Subcutaneous abdominal adipose tissue (tissue), 5 donors: ENCODE data around the gene SUPT6H.

Experiments used
- H3K27ac ChIP-seq: one replicate; pipeline ENCODE4 v1.7.0; 2013; ENCODE audit warnings: low read depth, mild to moderate bottlenecking, inconsistent platforms, low read length, moderate library complexity
- H3K27me3 ChIP-seq, 5 donors: one replicate each; pipeline ENCODE4 v1.7.0; 2013; ENCODE audit warnings: low read length in 5 of 5, inconsistent platforms in 1 of 5; ENCODE audit not compliant: control insufficient read depth in 5 of 5, insufficient read depth in 4 of 5
- H3K36me3 ChIP-seq, 5 donors: one replicate each; pipeline ENCODE4 v1.7.0; 2013; ENCODE audit warnings: low read length in 5 of 5; ENCODE audit not compliant: control insufficient read depth in 5 of 5, insufficient read depth in 5 of 5
- H3K4me1 ChIP-seq, 5 donors: one replicate each; pipeline ENCODE4 v1.7.0; 2013; ENCODE audit warnings: low read length in 5 of 5, mild to moderate bottlenecking in 3 of 5, moderate library complexity in 1 of 5; ENCODE audit not compliant: control insufficient read depth in 5 of 5, insufficient read depth in 5 of 5
- H3K4me3 ChIP-seq, 5 donors: one replicate each; pipeline ENCODE4 v1.7.0; 2013; ENCODE audit warnings: low read length in 5 of 5, low read depth in 1 of 5
- H3K9ac ChIP-seq, 5 donors: one replicate each; pipeline ENCODE4 v1.7.0; 2013; ENCODE audit warnings: low read length in 5 of 5, mild to moderate bottlenecking in 4 of 5, moderate library complexity in 3 of 5
- H3K9me3 ChIP-seq, 5 donors: one replicate each; pipeline ENCODE4 v1.7.0; 2013; ENCODE audit warnings: low read length in 5 of 5; ENCODE audit not compliant: control insufficient read depth in 5 of 5
- donor health status: healthy.
- donor health status: healthy.
- donor health status: healthy.
- donor health status: healthy.
- donor health status: healthy.

Gene SUPT6H

GRCh38 chr17:28661635-28662526 is at the start of gene SUPT6H, which contains the start of gene SDF2:
SUPT6H (plus strand) TSS chr17:28662205; CDS start chr17:28673402, 11,197 bp downstream.
SDF2 (minus strand) TSS chr17:28661906; CDS start chr17:28661876, 30 bp downstream.
- peaks cover 0 to 20% (median 17%) of the 10 kb centered on the region in 5 donors for H3K36me3 ChIP-seq
- no peaks in the 10 kb centered on the region for H3K9me3 ChIP-seq
- no peaks in the 10 kb centered on the region for H3K27me3 ChIP-seq
- peaks cover 4 to 31% (median 30%) of the 10 kb centered on the region in 5 donors for H3K4me1 ChIP-seq
- H3K4me3 ChIP-seq, result peak within 1 kb of the TSS; percentile 94 to 100 (median 98)
- peak within 1 kb of the TSS; percentile 99 for H3K27ac ChIP-seq
- H3K9ac ChIP-seq, result peak within 1 kb of the TSS; percentile 98 to 99 (median 99)

GRCh38 chr17:28612531-28612930 is 49.5 kb upstream of the SUPT6H start:
- no peaks in the 10 kb centered on the region for H3K9me3 ChIP-seq
- no peaks in the 10 kb centered on the region for H3K27me3 ChIP-seq
- H3K4me1 ChIP-seq, result peaks cover 0 to 8% (median 4%) of the 10 kb centered on the region in 5 donors
- H3K36me3 ChIP-seq, result peaks cover 22 to 62% (median 46%) of the 10 kb centered on the region in 5 donors
- H3K27ac ChIP-seq, result no peak overlapping the region
- H3K4me3 ChIP-seq, result no peak overlapping the region
- no peak overlapping the region for H3K9ac ChIP-seq

- Histone ChIP-seq H3K27ac (no peak overlapping the region), H3K4me3 (no peak overlapping the region), H3K9ac (no peak overlapping the region), H3K4me1 (peaks cover 0 to 8% (median 4%) of the 10 kb centered on the region in 5 donors), H3K9me3 (no peaks in the 10 kb centered on the region), H3K27me3 (no peaks in the 10 kb centered on the region), H3K36me3 (peaks cover 22 to 68% (median 52%) of the 10 kb centered on the region in 5 donors)
Observed at GRCh38 chr17:28612936-28613872, 48.8 kb upstream of the SUPT6H start.

GRCh38 chr17:28613931-28614381 is 48.0 kb upstream of the SUPT6H start, which contains the start of gene RSKR:
RSKR (minus strand) TSS chr17:28614185; CDS start chr17:28614161, 24 bp downstream.
- Histone ChIP-seq H3K27ac (no peak within 1 kb of the TSS), H3K36me3 (peaks cover 29 to 76% (median 60%) of the 10 kb centered on the region in 5 donors), H3K9ac (no peak within 1 kb of the TSS)

GRCh38 chr17:28615260-28615940 is 46.6 kb upstream of the SUPT6H start:
- Histone ChIP-seq H3K27ac (no peak overlapping the region), H3K27me3 (no peaks in the 10 kb centered on the region), H3K9ac (no peak overlapping the region), H3K9me3 (no peaks in the 10 kb centered on the region), H3K4me1 (peaks cover 0 to 4% (median under 1%) of the 10 kb centered on the region in 5 donors), H3K4me3 (no peak overlapping the region), H3K36me3 (peaks cover 39 to 86% (median 74%) of the 10 kb centered on the region in 5 donors)

More at GRCh38 chr17:28613931-28614381, 48.0 kb upstream of the SUPT6H start, which contains the start of gene RSKR:
- peaks cover 0 to 8% (median 4%) of the 10 kb centered on the region in 5 donors for H3K4me1 ChIP-seq
- no peaks in the 10 kb centered on the region for H3K27me3 ChIP-seq
- H3K9me3 ChIP-seq, result no peaks in the 10 kb centered on the region
- no peak within 1 kb of the TSS for H3K4me3 ChIP-seq

- Histone ChIP-seq H3K4me3 (no peak overlapping the region), H3K9me3 (no peaks in the 10 kb centered on the region)
Observed at GRCh38 chr17:28616281-28616680, 45.7 kb upstream of the SUPT6H start.

GRCh38 chr17:28618464-28618863 is 43.5 kb upstream of the SUPT6H start:
- peaks cover 58 to 99% (median 95%) of the 10 kb centered on the region in 5 donors for H3K36me3 ChIP-seq
- H3K27me3 ChIP-seq, result no peaks in the 10 kb centered on the region
- no peak overlapping the region for H3K27ac ChIP-seq
- H3K9me3 ChIP-seq, result no peaks in the 10 kb centered on the region
- no peak overlapping the region for H3K4me3 ChIP-seq
- no peaks in the 10 kb centered on the region for H3K4me1 ChIP-seq
- no peak overlapping the region for H3K9ac ChIP-seq

More at GRCh38 chr17:28616281-28616680, 45.7 kb upstream of the SUPT6H start:
- Histone ChIP-seq H3K36me3 (peaks cover 39 to 87% (median 76%) of the 10 kb centered on the region in 5 donors), H3K4me1 (peaks cover 0 to 4% (median 0%) of the 10 kb centered on the region in 5 donors), H3K27ac (no peak overlapping the region), H3K27me3 (no peaks in the 10 kb centered on the region), H3K9ac (no peak overlapping the region)

- Histone ChIP-seq H3K9ac (no peak overlapping the region), H3K27me3 (no peaks in the 10 kb centered on the region), H3K36me3 (peaks cover 68 to 100% (median 94%) of the 10 kb centered on the region in 5 donors), H3K4me1 (no peaks in the 10 kb centered on the region), H3K27ac (no peak overlapping the region), H3K9me3 (no peaks in the 10 kb centered on the region), H3K4me3 (no peak overlapping the region)
Observed at GRCh38 chr17:28620010-28620409, 42.0 kb upstream of the SUPT6H start.

- Histone ChIP-seq H3K27ac (no peak overlapping the region), H3K27me3 (no peaks in the 10 kb centered on the region), H3K36me3 (peaks cover 61 to 93% (median 84%) of the 10 kb centered on the region in 5 donors), H3K4me3 (no peak overlapping the region), H3K4me1 (no peaks in the 10 kb centered on the region), H3K9me3 (no peaks in the 10 kb centered on the region), H3K9ac (no peak overlapping the region)
Observed at GRCh38 chr17:28622186-28622585, 39.8 kb upstream of the SUPT6H start.
